Measurements from ENCODE around the gene NPY1R.

The NPY1R gene

DNA sequence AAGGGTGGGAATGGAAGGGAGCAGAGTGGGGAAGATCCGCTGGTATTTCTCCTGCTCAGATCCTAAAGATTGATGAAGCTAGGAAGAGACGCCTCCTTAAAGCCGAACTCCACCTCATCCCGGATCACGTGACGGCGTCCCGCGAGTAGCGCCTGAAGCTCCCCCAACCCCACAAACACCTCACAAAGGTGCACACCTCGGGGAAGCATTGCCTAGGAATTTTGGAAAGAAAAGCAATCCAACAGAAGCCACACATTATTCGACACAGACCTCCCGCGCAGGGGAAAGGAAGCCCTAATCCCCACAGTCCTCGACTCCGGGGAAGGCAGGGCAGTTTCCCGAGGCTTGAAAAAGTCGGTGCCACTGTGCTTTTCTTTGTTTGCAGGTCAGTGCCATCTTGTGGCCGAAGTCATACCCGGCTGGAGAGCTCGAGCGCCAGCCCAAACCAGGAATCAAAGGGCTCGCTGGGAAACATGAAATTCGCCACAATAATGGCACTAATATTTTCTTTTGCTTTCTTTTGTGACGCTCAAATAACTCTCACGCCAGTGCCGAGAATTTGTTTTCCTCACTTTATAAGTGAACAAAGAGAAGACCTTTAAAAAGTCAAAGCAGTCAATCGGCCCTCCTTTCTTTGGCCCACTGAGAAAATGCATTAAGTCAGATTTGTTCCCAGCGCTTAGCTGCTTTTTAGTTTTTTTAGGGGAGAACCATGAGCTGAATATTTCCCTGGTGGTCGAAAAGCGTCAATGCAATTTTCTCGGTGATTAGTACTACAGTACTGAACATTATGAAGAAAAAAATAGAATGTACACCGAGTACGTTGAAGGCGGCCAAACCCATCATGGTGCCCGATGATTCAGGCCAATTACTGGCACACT is at the start of gene NPY1R:
TSS of gene NPY1R (minus strand) at position 71 of the 881 bp plus-strand sequence. CDS start 6,042 bp downstream, outside the sequence.
- DNase-seq = peak; percentile 7

DNA sequence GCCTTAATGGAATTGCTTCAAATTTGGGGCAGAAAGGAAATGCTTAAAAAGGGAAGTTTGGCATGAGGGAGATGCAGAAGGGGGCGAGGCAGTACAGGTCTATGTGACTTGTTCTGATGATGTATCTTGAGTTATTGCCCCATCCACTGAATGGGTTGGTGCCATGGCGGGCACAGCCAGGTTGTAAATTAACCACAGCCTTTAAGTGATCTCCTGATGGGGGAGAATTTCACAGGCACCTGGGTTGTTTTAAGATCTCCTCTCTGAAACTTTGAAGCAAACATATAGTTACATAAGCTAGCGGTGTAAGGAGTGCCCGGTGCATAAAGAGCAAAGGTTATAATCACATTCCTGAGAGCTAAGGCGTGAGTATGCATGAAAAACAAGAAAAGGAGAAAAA is 48.3 kb upstream of the NPY1R start:
- DNase-seq = no peak

DNA sequence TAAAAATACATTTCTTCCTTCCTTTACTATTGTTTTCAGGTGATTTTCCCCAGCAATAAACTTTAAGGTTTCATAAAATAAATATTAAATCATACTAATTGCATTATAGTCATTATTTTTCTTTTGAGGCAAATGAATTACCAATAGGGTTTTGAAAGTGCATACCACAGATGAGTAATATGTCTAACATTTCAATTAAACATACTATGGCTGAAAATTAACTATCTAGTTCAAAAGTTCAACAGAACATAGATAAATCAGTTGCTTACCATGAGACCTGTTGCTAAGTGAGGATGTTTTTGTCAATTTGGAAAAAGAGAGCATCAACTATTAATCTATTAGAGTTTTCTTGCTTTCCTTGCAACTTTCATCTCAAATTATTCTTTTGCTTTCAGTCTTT is 46.3 kb upstream of the NPY1R start:
- DNase-seq = no peak

DNA sequence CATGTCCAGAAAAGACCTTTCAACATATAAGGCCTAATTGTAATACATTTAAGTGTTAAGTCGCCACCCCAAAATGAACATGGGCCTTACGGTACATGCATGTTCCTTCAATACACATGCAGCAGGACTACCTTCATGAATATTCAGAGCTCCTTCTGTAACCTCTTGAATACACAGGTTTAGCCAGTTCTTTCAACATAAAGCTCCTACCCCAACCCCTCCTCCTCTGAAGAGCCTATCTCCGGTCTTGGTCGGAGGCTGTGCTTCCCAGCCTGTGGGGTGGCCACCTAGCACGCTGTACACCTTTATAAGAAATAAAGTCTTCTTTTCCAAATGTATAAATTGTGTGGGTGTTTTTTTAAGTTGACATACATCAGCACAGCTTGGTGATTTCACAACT is 39.6 kb upstream of the NPY1R start:
- no peak for DNase-seq

DNA sequence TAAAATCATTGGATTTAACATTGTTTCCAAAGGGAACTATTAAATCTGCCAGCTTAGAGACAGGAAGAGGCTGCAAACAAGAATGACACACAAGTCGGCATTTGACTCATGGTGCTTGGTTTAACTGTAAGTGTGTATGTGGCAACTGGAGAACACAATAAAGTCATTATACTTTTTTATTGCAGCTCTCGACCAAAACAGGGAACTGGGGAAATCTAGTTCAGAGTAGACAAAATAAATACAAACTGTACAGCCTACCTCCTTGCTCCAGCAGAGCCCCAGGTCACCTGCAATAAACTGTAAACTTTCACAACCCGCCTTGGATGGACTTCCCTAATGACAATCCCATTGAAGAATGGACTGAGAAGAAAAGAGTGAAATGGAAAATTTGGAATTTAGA is 35.3 kb upstream of the NPY1R start:
- DNase-seq = no peak

DNA sequence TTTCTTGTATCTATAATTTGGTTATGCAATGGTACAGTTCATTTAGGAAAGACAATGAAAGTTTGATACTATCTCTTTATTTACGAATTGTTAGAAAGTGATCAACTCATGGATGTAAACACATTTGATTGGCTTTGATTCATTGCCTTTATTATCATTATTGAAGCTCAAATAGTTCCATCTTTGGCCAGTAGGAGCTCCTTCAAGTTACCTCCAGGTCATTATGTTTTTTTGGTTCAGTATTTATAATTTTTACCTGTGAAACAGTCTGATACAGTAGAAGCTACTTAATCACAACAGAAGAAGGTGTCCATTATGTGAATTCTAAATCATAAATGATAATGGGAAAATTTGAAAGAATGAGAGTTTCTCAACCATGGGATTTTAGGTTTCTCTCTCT is 23.7 kb upstream of the NPY1R start:
- DNase-seq = no peak

DNA sequence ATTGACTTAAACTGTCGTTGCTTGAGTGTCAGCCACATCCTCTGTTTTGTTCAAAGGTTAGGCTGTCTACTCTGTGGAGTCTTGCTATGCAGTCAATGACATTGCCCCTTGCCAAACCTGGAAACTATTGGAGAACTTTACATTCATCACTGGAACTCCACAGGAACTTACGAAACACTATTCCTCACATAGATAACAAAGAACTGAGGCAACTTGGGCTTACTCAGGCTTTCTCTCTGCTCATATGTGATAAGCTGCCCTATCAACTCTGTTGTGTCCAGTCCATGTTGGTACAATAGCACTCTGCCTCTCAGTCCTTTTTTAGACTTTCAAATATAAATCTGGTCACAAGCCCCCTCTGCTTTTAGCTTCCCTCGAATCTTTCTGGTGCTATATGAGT is 20.7 kb upstream of the NPY1R start:
- no peak for DNase-seq

DNA sequence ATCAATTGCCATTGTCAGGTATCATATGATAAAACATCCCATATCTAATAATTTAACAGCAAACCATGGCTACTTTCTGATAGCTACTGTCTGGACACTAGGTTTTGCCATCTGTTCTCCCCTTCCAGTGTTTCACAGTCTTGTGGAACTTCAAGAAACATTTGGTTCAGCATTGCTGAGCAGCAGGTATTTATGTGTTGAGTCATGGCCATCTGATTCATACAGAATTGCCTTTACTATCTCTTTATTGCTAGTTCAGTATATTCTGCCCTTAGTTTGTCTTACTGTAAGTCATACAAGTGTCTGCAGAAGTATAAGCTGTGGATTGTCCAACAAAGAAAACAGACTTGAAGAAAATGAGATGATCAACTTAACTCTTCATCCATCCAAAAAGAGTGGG is 18.3 kb upstream of the NPY1R start:
- no peak for DNase-seq

DNA sequence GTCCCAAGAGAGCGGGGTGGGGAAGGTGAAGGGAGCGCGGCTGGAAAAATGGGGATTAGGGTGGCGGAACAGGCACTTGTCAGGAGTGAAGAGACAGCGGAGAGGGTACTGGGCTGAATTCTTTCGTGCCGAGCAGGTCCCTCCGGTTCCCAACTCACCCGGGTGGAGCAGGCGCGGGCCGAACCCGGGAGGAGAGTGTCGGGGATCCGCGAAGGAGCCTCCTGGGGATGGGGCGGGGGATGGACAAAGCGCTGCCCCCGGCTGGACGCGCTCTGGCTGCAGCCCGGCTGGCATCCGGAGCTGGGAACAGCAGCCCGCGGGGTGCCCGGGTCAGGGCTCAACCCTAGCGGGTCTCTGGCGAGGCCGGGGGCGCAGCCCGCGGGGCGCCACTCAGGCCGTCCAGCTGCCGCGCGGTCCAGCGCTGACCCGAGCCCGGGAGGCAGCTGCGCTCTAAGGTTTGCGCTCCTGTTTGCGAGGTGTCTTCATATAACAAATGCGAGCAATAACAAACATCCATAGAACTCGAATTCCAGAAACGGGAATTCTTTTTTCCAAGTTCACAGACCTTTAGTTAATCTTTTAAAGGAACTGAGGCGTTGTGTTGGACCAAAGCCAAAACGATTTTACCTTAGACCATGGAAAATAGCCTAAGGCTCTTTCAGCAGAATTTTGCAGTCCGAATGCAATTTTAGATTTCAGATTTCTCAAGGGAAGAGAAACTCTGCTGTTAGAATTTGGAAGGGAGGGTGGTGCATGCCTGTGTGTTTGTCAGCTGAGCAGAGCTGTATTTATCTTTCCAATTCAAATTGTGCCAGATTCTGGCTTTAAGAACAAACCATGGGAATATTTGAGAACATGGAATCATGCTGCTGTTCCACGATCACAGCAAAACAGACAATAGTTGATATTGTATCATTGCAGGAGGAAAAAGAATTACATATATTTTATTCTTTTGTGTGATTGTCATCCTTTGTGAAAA is 12.0 kb upstream of the NPY1R start:
- DNase-seq = no peak

DNA sequence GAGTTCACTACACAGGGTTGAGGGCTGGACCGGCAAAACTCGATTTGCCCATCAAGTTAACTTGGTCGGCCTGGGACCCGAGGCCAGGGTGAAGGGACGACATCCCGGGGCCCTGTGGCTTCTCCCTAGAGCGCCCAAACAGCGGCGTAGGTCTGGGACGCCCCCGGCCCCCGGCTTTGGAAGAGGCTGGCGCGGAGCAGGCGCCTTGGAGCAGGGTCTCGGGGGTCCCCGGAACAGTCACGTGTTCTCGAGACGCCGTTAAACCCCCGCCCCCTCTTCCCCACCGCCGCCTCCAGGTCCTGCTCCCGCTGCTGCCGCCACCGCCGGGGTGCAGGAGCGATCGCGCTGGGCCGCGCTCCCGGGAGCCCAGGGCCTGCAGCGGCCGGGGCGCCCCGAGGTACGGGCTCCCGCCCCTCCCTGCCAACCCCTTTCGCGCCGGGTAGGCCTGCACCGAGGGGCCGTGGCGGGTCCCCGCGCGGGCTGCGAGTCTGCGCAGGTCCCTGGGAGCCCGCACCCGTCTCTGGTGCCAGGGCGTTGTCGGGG is 11.3 kb upstream of the NPY1R start, which contains the start of gene NPY5R:
TSS of gene NPY5R (plus strand) at position 289 of the 543 bp plus-strand sequence. CDS start 6,382 bp downstream, outside the sequence.
- no peak for DNase-seq

DNA sequence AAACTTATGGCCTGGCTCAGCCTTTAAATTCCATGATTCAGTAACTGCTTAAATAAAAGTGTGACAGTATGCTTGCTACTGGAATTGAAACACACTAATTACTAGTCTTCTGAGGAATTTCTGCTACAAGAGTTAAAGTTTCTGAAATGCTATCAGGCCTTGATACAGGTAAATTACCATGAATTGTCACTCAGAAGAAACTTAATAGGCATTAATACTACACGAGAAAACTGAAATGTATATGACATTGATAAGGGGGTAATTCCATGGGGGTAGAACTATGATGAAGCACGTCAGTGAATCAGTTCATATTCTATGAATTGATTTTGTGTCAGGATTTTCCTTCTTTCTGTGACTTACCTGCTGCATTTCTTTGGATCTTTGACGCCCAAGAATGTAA is 3.0 kb upstream of the NPY1R start:
- DNase-seq = no peak

DNA sequence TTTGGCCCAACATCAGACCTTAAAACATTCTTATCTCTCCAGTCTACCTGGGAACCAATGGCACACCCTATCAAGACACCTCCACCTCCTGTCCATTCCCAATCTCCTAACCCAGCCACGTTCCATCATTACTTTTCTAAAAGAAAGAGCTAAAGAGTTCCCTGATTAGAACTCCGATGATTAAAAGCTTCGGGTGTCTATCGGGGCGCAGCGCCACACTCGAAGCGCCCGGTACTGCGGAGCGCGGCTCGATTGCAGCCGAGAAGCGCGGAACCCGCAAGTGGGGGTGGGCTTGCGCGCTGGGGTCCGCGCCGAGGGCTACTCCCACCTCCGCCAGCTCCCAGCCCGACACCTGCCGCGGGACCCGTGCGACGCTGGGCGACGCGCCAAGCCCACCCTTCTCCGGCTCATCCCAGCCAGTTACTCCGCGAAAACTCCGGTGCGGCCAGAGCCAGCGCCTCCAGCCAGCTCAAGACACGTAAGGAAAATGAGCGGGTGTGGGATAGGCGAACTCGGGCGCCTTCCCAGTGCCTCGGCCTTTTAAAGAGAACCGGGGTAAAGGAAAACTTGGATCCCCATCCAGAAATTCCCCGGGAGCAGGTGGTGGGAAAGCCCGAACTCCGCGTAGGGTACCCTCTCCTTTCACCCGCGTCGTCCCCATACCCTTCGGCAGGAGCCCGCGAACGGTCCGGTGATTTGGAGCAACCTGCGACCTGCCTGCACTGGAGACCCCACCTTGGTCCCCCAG is 593 bp downstream of the NPY1R start:
- no peak for DNase-seq

DNA sequence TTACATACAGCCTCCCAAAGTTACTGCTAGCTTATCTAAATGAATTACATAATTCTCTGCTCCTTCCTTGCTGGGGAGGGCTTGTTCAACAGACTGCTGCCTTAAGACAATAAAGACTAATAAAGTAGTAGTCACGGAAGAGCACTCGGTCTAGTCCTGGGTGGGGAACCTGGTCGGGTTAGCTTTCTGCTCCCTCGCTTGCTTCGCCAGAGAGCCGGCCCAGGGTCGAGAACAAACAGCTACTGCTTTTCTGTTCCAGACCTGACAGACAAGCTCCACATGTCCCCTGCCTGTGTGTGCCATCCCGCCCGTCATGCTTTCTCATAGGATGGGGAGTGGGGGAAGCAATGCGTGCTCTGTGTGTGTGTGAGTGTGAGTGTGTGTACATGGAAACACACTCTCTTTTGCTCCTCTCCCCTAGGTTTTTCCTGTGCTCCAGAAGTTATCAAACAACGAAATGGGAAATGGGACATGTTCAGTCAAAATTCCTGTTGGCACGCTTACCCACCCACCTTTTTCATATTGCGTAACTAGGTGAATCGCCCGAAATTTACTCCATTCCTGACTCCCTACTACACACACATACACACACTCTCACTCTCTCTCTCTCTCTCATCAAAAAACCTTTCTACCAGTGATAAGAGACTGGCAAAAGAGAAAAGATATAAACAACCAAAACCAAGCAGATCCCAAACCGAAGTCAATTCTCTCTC is 1.3 kb downstream of the NPY1R start:
- DNase-seq = no peak

DNA sequence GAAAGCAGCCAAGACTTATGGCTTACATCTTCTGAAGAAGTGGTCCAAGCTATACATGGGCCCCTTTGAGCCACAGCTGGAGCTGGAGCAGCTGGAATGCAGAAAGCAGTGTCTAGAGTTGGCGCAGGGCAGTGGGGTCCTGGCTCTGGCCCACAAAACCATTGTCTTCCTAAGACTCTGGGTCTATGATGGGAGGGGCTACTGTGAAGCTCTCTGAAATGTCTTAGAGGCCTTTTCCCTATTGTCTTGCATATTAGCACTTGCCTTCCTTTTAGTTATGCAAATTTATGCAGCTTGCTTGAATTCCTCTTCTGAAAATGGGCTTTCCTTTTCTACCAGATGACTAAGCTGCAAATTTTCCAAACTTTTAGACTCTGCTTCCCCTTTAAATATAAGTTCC is 15.3 kb downstream of the NPY1R start:
- DNase-seq = no peak

DNA sequence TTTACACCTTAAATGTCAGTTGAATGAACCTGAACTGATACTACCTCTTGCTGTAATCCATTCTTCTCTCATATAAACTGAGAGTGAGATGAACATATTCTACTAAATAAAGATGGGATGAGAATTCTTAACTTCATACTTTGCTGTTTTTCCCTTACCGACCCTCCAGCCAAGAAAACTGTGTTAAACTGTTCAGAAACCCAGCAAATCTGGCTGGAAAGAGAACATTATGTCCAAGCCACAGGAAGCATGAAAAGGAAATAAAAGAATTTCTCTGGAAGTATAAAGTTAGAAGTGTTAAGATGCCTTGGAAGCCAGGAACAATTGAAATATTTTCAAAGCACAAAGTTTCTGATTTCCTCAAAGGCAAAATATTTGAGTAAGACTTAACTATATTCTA is 22.9 kb downstream of the NPY1R start:
- DNase-seq = no peak

DNA sequence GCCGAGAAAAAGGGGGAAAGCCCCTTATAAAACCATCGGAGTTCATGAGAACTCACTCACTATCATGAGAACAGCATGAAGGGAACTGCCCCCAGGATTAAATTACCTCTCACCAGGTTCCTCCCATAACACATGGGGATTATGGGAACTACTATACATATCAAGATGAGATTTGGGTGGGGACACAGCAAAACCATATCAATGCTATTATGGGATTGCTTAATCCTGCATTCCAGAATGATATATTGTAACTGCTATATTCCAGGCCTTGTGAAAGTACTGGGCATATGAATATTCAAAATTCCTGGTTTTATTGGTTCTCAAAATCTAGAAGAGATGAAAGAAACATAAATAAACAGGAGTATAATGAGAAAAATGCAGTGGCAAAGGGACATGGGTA is 29.3 kb downstream of the NPY1R start:
- DNase-seq = no peak

DNA sequence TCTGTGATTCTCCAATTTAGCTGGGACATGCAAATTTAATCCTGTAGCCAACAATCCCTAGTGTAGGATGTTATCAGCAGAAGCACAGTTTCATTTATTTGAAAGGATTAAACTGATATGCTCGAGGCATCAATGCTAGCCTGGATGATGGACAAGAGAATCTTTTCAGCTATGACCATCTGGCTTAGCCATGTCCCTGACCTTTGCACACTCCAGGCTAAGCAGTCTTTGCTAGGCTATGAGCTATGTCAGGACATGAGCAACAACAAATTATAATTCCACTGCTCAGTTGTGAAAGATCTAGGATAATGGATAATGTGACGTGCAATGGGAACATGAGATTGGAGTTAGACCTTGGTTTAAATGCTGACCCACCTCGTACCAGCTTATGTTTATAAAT is 32.0 kb downstream of the NPY1R start:
- no peak for DNase-seq

DNA sequence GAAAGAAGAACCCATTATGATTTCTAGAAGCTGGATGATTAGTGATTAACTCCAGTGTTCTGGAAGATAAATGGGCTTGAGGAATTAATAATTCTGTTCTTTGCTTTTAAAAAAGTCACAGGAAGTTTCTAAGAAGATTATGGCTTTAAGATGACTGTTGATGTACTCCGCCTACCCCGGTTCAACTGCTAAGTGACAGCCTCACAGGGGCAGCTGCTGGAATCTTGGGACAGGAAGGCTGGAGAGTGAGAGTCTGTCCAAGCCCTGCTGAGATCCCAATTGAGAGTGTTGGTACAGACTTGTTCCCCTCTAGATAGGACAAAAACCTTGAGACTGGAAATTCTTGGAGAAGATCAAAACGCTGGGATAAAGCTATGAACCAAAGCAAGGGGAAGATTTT is 37.3 kb downstream of the NPY1R start:
- no peak for DNase-seq

DNA sequence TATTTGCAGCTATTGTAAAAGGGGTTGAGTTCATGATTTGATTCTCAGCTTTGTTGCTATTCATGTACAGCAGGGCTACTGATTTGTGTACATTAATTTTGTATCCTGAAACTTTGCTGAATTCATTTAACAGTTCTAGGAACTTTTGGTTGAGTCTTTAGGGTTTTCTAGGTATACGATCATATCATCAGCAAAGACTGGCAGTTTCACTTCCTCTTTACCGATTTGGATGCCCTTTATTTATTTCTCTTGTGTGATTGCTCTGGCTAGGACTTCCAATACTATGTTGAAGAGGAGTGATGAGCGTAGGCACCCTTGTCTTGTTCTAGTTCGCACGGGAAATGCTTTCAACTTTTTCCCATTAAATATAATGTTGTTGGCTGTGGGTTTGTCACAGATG is 48.1 kb downstream of the NPY1R start:
- DNase-seq = no peak

DNA sequence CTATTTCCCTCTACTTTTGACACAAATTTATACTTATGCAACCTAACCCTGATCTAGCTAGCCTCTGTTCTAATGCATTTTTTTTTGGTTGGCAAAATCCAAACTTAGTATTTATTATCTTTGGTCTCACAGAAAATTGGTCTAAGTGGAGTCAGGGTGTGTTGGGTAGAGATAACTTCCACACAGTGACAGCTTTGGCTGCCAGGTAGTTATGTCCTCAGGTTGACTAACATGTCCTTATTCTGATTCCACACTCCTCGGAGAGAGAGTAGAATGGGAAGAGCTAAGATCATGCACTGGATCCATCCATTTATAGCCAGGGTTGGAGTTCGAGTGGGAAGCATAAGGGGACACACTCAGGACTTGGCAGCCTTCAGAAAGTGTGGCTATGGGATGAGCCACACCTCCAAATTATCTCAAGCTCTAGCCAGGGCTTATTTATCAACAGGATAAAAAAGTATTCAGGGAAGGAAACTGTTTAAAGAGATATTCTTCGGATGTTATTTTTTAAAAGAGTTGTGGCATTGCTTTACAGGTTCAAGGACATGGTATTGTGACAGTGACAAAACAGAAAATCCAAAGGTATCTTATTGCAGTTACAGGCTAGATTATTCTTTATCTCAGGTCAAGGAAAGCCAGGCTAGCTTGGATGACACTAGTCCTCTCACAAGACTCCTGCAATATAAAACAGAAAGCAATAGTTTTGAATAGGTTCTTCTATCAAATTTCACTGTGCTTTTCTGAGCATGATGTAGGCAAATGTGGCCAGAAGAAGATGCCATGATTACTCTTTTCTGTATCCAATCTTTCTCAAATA is 51.5 kb downstream of the NPY1R start:
- DNase-seq = no peak

DNA sequence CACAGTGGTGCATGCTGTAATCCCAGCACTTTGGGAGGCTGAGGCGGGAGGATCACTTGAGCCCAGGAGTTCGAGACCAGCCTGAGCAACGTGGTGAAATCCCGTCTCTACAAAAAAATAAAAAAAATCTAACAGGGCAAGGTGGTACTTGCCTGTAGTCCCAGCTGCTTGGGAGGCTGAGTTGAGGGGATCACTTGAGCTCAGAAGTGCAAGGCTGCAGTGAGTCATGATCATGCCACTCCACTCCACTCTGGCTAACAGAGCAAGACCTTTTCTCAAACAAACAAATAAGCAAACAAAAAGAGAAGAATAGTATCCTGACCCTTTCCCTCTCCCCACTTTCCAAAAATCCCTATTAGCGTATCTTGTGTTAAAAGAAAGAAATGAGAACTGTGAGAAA is 52.7 kb downstream of the NPY1R start:
- no peak for DNase-seq

All from SIG-M5 (cell line).